Measurements from ENCODE around the gene CHST13.

Gene CHST13

GRCh38 chr3:126483321-126483761 lies 40.6 kb upstream of the CHST13 start:
- DNase-seq, result no peak
- no peak for TF ChIP-seq POLR2A (IDR thresholded peaks at IDR 0.05; ENCODE audit: low read length)
- TF ChIP-seq GATA1 (IDR thresholded peaks at IDR 0.05; ENCODE audit: low read depth, low read length), result no peak

- no peak for TF ChIP-seq POLR2A (IDR thresholded peaks at IDR 0.05; ENCODE audit: low read length)
- no peak for TF ChIP-seq GATA1 (IDR thresholded peaks at IDR 0.05; ENCODE audit: low read depth, low read length)
- DNase-seq, result no peak
Measured at GRCh38 chr3:126484148-126484547, 39.8 kb upstream of the CHST13 start.

DNA sequence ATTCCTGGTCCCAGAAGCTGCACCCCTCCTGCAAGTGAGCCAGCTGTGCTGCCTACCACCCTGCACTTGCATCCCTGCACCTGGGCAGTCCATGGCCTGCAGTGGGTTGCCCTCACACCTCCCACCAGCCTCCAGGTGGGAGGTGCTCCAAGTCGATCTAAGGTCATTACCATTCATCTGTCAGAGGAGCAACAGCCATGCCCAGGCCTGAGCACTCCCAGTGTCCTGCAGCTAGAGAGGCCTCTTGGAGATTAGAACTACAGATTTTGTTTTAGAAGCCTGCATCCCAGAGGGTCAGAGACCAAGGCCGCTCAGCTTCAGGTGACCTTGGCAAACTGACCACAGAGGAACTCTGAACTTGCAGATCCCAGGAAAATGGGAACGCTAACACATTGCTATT lies 39.3 kb upstream of the CHST13 start:
- DNase-seq, result no peak
- TF ChIP-seq GATA1 (IDR thresholded peaks at IDR 0.05; ENCODE audit: low read depth, low read length), result no peak
- TF ChIP-seq POLR2A (IDR thresholded peaks at IDR 0.05; ENCODE audit: low read length), result no peak

DNA sequence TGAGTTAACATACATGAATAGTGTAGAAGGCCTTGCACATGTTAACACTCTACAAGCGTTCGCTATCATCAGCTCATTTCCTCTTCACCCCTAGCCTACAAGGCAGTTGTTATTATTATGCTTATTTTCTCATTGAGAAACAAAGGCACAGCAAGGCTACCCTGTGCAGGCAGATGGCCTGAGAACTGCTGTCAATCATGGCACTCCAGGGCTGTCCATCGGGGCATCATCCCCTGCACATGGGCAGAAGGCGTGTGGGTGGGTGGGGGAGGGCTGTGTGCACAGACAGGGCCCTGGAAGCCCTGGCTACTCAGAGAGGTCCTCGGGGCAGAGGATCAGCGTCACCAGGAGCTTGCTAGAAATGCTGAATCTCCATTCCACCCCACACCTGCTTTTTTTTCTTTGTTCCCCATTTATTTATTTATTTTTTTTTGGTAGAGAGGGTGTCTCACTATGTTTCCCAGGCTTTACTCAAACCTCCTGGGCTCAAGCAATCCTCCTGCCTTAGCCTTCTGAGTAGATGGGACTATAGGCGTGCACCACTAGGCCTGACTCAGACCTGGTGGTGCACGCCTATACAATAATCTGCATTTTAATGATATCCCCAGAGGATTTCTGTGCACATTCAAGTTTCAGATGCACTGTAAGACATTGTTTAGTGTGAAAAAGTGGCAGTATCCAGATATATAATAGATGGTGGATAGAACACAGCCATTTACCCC lies 38.6 kb upstream of the CHST13 start:
- DNase-seq, result no peak
- no peak for TF ChIP-seq POLR2A (IDR thresholded peaks at IDR 0.05; ENCODE audit: low read length)
- no peak for TF ChIP-seq GATA1 (IDR thresholded peaks at IDR 0.05; ENCODE audit: low read depth, low read length)

DNA sequence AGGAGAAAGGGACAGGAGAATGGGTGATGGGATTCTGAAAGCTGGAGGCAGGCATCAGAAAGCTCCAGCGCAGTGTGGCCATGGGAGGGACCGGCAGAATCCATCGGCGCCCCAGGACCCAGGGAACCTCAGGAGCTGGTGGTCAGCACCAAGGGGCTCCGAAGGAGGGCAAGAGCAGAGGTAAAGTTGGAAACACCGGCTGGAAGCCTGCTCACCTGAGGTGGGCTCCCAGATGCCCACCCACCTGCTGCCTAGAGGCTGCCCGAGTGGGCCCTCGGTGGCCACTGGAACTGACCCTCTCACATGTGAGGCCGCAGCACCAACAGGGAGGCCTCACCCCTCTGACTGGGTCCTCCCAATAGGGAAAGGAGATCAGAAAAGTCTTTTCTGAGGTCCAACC lies 38.0 kb upstream of the CHST13 start:
- TF ChIP-seq GATA1 (IDR thresholded peaks at IDR 0.05; ENCODE audit: low read depth, low read length) (no peak), POLR2A (IDR thresholded peaks at IDR 0.05; ENCODE audit: low read length) (no peak)

GRCh38 chr3:126486360-126486847 lies 37.6 kb upstream of the CHST13 start:
- no peak for DNase-seq
- no peak for TF ChIP-seq POLR2A (IDR thresholded peaks at IDR 0.05; ENCODE audit: low read length)
- no peak for TF ChIP-seq GATA1 (IDR thresholded peaks at IDR 0.05; ENCODE audit: low read depth, low read length)

More for the DNA sequence above, 38.0 kb upstream of the CHST13 start:
- DNase-seq, result no peak

- TF ChIP-seq POLR2A (IDR thresholded peaks at IDR 0.05; ENCODE audit: low read length), result no peak
- no peak for TF ChIP-seq GATA1 (IDR thresholded peaks at IDR 0.05; ENCODE audit: low read depth, low read length)
- DNase-seq, result no peak
Measured at GRCh38 chr3:126487151-126487771, 36.7 kb upstream of the CHST13 start.

GRCh38 chr3:126488185-126488584 lies 35.8 kb upstream of the CHST13 start:
- TF ChIP-seq POLR2A (IDR thresholded peaks at IDR 0.05; ENCODE audit: low read length) (no peak), GATA1 (IDR thresholded peaks at IDR 0.05; ENCODE audit: low read depth, low read length) (no peak)
- DNase-seq, result no peak

- no peak for DNase-seq
- no peak for TF ChIP-seq POLR2A (IDR thresholded peaks at IDR 0.05; ENCODE audit: low read length)
Measured at GRCh38 chr3:126488886-126489569, 34.9 kb upstream of the CHST13 start.

- TF ChIP-seq POLR2A (IDR thresholded peaks at IDR 0.05; ENCODE audit: low read length), result no peak
- TF ChIP-seq GATA1 (IDR thresholded peaks at IDR 0.05; ENCODE audit: low read depth, low read length), result no peak
- DNase-seq, result no peak
Measured at GRCh38 chr3:126490619-126491018, 33.3 kb upstream of the CHST13 start.

GRCh38 chr3:126491221-126492013 lies 32.5 kb upstream of the CHST13 start:
- TF ChIP-seq GATA1 (IDR thresholded peaks at IDR 0.05; ENCODE audit: low read depth, low read length) (no peak), POLR2A (IDR thresholded peaks at IDR 0.05; ENCODE audit: low read length) (no peak)
- DNase-seq, result no peak

GRCh38 chr3:126493051-126493450 lies 30.9 kb upstream of the CHST13 start:
- no peak for DNase-seq

DNA sequence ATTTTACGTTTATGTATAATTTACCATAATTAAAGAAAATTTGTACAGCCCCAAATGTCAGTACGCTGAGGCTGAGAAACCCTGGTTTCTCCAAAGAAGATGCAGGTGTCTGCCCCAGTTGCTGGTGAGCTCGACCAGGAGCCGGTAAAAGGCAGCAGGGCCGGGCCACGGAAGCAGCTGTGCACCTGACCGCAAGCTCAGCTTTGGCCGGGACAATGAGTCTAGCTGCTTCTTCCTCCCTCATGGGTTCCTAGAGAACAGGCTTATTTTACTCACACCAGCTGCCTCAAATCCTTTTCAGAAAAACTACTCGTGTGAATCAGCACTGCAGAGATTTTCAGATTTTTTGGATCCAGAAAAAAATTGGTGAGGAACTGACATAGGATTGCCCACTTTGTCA lies 30.2 kb upstream of the CHST13 start:
- no peak for TF ChIP-seq GATA1 (IDR thresholded peaks at IDR 0.05; ENCODE audit: low read depth, low read length)
- no peak for TF ChIP-seq POLR2A (IDR thresholded peaks at IDR 0.05; ENCODE audit: low read length)

More at GRCh38 chr3:126493051-126493450, 30.9 kb upstream of the CHST13 start:
- TF ChIP-seq GATA1 (IDR thresholded peaks at IDR 0.05; ENCODE audit: low read depth, low read length) (no peak), POLR2A (IDR thresholded peaks at IDR 0.05; ENCODE audit: low read length) (no peak)

More for the DNA sequence above, 30.2 kb upstream of the CHST13 start:
- no peak for DNase-seq
